Mucosa of rectum (tissue), 2 donors: Measurements from ENCODE around the gene BBS5.
A peak's percentile ranks its signal among the peaks of the same experiment; 100 is the strongest.

Experiments
- H3K27ac ChIP-seq, 2 donors: one replicate each; pipeline ENCODE4 v1.7.0; 2013; ENCODE audit warnings: inconsistent platforms in 2 of 2, low read depth in 2 of 2, low read length in 2 of 2
- H3K27me3 ChIP-seq, 2 donors: one replicate each; pipeline ENCODE4 v1.7.0; 2013; ENCODE audit warnings: low read length in 2 of 2; ENCODE audit not compliant: control insufficient read depth in 2 of 2, insufficient read depth in 2 of 2
- H3K36me3 ChIP-seq, 2 donors: one replicate each; pipeline ENCODE4 v1.7.0; 2013; ENCODE audit warnings: low read length in 2 of 2; ENCODE audit not compliant: control insufficient read depth in 2 of 2, insufficient read depth in 2 of 2
- H3K4me1 ChIP-seq, 2 donors: one replicate each; pipeline ENCODE4 v1.7.0; 2013; ENCODE audit warnings: low read length in 2 of 2, mild to moderate bottlenecking in 1 of 2; ENCODE audit not compliant: control insufficient read depth in 2 of 2, insufficient read depth in 2 of 2
- H3K4me3 ChIP-seq, 2 donors: one replicate each; pipeline ENCODE4 v1.7.0; 2013; ENCODE audit warnings: low read length in 2 of 2
- H3K9ac ChIP-seq, 2 donors: one replicate each; pipeline ENCODE4 v1.7.0; 2013; ENCODE audit warnings: low read length in 2 of 2, low read depth in 1 of 2, mild to moderate bottlenecking in 1 of 2
- H3K9me3 ChIP-seq, 2 donors: one replicate each; pipeline ENCODE4 v1.7.0; 2013; ENCODE audit warnings: low read length in 2 of 2; ENCODE audit not compliant: control insufficient read depth in 2 of 2
- donor health status: healthy.
- donor health status: Normal muscosa, but diverticular disease.

Gene BBS5

DNA sequence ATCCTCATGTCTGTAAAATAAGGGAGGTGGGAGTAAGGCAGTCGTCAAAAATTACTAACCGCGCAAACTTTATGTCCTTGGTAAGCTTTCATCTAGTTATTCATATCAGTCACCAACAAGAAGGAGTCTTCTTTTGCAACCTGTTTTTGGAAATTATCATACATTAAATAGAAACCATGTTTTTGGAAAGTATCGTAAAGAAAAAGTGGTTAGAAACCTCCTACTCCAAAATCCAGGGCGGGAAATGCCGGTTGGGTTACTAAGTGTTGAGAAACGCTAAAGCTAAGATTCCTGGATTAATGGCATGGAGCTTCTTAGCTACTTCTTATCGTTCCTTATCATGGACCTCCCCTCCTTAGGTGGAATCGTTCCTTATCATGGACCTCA, 778 bp downstream of the BBS5 start:
- Histone ChIP-seq H3K27me3 (no peaks in the 10 kb centered on the region), H3K9ac (peak overlapping the region; percentile 74 to 82), H3K36me3 (peaks cover 4 to 14% of the 10 kb centered on the region in 2 donors), H3K4me3 (peak overlapping the region; percentile 85 to 91), H3K9me3 (no peaks in the 10 kb centered on the region), H3K4me1 (peaks cover 7% of the 10 kb centered on the region in 2 donors), H3K27ac (peak overlapping the region; percentile 54 to 65)

DNA sequence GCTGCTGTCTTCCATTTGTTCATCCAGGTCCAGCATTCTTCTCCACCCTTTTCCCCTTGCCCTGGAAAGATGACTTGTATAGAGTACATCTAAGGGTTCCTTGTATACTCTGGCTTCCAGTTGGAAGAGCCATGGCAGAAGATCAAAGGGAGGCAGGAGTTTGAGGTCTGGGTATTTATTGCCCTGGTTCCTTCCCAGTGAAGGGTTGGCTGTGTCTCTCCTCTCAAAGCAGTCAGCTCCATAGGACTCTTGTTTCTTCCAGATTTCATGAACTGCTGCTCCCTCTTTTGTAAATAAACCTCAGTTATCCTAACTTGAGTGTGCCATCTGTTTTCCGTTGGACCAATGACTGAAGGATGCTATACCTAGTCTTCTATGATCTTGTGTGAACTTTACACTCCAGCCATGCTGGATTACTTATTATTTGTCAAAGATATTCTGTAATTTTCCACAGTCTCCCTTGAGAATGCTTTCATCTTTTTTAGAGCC, 6.4 kb downstream of the BBS5 start:
- H3K36me3 ChIP-seq: peaks cover 4 to 23% of the 10 kb centered on the region in 2 donors
- H3K4me3 ChIP-seq: no peak overlapping the region
- no peak overlapping the region for H3K9ac ChIP-seq
- no peaks in the 10 kb centered on the region for H3K4me1 ChIP-seq
- H3K27me3 ChIP-seq: no peaks in the 10 kb centered on the region
- no peak overlapping the region for H3K27ac ChIP-seq
- no peaks in the 10 kb centered on the region for H3K9me3 ChIP-seq

DNA sequence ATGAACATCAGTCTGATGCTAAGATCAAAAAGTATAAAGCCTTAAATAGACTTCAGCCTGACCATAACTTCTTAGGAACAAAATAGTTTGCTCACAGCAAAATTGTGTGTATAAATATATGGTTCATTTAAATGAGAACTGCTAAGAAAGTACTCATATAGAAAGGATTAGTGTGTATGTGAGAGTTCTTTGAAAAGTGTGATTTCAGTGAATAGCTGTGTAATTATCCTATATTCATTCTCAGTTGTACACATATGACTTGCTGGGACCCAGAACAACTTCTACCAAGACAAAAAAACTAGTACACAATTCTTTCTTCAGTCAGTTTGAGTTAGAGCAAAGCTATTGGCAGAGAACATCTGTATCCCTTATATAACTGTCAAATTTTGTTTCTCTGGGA, 7.2 kb downstream of the BBS5 start:
- Histone ChIP-seq H3K9ac (no peak overlapping the region), H3K27ac (no peak overlapping the region), H3K27me3 (no peaks in the 10 kb centered on the region), H3K9me3 (no peaks in the 10 kb centered on the region), H3K4me1 (no peaks in the 10 kb centered on the region), H3K4me3 (no peak overlapping the region), H3K36me3 (peaks cover 4 to 23% of the 10 kb centered on the region in 2 donors)

DNA sequence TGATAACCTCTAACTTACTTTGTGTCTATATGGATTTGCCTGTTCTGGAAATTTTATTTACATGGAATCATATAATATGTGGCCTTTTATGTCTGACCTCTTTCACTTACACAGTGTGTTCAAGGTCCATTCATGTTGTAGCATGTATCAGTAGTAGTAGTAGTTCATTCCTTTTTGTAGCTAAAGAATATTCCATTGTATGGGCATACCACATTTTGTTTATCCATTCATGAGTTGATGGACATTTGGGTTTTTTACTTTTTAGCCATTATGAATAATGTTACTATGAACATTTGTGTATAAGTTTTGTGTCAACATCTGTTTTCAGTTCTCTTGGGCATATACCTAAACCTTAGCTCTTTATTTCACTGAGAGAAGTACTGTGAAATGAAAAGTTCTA, 11.5 kb downstream of the BBS5 start:
- Histone ChIP-seq H3K9me3 (no peaks in the 10 kb centered on the region), H3K9ac (no peak overlapping the region), H3K27me3 (no peaks in the 10 kb centered on the region), H3K36me3 (peaks cover 0 to 5% of the 10 kb centered on the region in 2 donors), H3K4me1 (no peaks in the 10 kb centered on the region), H3K27ac (no peak overlapping the region), H3K4me3 (no peak overlapping the region)

DNA sequence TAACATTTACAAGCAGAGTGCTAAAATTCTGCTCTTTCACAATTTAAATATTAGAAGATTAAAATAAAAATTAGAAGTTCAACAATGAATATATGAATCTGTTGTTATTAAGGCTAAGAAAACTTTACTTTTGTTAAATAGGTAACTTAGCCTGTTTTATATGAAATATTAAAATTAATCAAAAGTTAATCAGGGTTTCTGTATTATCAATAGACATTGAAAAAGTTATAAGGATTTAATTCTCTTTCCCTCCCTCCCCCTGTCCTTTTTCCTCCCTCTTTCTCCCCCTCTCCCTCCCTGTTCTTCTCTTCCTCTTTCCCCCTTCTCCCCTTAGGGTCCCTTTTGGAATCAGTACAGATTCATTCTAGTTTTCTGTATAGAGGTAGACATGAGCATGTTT, 12.1 kb downstream of the BBS5 start:
- no peak overlapping the region for H3K27ac ChIP-seq

DNA sequence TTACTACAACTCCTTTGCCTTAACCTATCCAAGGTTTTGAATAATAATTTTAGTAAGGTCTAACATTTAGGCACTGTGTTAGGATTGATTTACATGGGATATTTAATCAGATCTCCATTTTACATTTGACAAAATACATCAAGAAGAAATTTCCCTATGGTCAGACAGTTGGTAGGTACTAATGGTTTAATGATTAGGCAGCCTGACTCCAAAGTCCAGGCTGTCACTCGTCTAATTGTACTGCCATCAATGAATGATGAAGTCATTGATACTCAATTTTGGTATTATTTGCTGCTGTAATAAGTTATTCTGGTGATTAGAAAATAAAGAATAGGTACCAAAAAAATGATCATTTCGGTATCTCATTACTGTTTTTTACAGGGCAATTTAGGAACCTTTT, 14.1 kb downstream of the BBS5 start:
- Histone ChIP-seq H3K27ac (no peak overlapping the region), H3K36me3 (peaks cover 0 to 4% of the 10 kb centered on the region in 2 donors), H3K27me3 (no peaks in the 10 kb centered on the region), H3K4me1 (no peaks in the 10 kb centered on the region), H3K9me3 (no peaks in the 10 kb centered on the region), H3K9ac (no peak overlapping the region), H3K4me3 (no peak overlapping the region)

More for the DNA sequence above, 12.1 kb downstream of the BBS5 start:
- Histone ChIP-seq H3K4me3 (no peak overlapping the region), H3K27me3 (no peaks in the 10 kb centered on the region), H3K4me1 (no peaks in the 10 kb centered on the region), H3K36me3 (peaks cover 0 to 4% of the 10 kb centered on the region in 2 donors), H3K9ac (no peak overlapping the region), H3K9me3 (no peaks in the 10 kb centered on the region)

DNA sequence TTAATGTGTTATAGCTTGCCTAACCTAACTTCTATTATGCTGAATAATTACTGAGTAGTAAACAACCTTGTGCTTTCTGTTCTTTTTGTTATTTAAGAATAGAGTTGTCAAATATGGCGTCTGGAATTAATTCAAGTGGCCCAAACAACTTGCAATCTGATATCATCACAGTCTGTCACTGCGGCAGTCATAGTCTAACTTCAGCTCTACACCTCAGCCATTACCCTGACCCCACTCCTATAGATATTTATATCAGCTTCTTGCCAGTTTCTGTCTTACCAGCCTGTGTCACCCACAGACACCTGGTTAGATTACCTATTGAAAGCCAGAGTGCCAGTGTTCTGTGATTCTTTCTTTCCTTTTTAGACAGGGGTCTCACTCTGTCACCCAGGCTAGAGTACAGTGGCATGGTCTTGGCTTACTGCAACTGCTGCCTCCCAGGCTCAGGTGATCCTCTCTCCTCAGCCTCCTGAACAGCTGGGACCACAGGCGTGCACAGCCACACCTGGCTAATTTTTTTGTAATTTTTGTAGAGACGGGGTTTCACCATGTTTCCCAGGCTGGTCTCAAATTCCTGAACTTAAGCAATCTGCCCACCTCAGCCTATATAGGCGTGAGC, 16.1 kb downstream of the BBS5 start:
- peaks cover 0 to 2% of the 10 kb centered on the region in 2 donors for H3K36me3 ChIP-seq
- no peaks in the 10 kb centered on the region for H3K9me3 ChIP-seq
- H3K27ac ChIP-seq: no peak overlapping the region
- no peaks in the 10 kb centered on the region for H3K4me1 ChIP-seq
- H3K9ac ChIP-seq: no peak overlapping the region
- H3K4me3 ChIP-seq: no peak overlapping the region
- no peaks in the 10 kb centered on the region for H3K27me3 ChIP-seq

DNA sequence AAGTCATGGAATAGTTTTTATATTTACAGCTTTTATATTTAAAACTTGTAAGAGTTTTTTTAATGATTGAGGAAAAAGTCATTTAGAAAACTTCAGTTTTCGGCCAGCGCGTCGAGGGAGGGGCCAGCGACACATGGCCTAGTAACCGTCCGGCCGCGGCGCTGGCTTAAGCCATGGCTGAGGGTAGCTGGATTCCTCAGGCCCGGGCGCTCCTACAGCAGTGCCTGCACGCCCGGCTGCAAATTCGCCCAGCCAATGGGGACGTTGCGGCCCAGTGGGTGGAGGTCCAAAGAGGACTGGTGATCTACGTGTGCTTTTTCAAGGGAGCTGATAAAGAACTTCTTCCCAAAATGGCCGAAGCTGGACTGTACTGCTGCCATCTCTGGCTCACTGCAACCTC, 25.4 kb downstream of the BBS5 start:
- Histone ChIP-seq H3K4me3 (no peak overlapping the region), H3K36me3 (peaks cover 0 to 2% of the 10 kb centered on the region in 2 donors), H3K4me1 (no peaks in the 10 kb centered on the region), H3K9me3 (no peaks in the 10 kb centered on the region), H3K27ac (no peak overlapping the region), H3K27me3 (no peaks in the 10 kb centered on the region), H3K9ac (no peak overlapping the region)

DNA sequence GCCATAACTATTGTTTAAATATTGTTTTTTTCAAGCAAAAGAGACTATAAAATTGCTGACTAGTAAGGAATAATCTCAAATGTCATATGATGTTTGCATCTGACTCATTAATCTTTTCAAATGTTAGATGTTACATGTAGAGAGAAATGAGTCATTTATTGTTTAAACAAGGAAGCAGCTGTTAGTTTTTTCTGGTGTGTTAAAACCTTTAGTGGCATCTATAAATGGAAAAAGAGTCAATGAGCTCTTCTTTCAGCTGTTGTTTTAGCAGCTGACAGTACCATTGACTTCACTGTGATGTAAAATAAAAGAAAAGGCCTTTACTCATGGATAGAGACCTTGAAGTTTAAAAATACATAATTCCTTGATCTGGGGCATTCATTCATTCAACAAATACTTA, 28.4 kb downstream of the BBS5 start:
- H3K4me3 ChIP-seq: no peak overlapping the region
- no peaks in the 10 kb centered on the region for H3K36me3 ChIP-seq
- no peaks in the 10 kb centered on the region for H3K4me1 ChIP-seq
- H3K9ac ChIP-seq: no peak overlapping the region
- H3K9me3 ChIP-seq: no peaks in the 10 kb centered on the region
- no peaks in the 10 kb centered on the region for H3K27me3 ChIP-seq
- no peak overlapping the region for H3K27ac ChIP-seq

DNA sequence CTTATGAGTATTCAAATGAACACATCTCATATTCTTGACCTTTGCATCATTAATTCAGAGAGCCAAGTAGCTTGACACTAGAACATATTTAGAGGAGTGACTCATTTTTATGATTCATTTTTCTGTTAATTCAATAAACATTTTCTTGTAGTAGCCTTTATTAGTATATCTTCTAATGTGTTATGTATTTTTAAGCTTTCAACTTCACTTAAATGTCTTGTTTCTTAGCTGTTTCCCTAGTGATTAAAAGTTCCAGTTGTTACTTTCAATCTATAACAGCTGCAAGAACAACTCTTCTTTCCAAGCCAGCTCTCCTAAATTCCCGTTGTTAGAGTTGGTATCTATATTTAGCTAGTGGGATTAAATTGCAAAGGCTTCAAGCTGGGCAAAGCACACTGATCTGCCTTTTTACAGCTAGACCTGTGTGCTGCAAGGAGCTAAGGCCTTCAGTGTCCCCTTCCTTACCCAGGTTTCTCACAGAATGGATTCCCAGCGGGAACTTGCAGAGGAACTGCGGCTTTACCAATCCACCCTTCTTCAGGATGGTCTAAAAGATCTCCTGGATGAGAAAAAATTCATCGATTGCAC, 30.1 kb downstream of the BBS5 start, which contains the start of gene KLHL41:
Gene KLHL41, plus strand, starts transcription at position 405 of the 588 bp plus-strand sequence. Its CDS starts 77 bp downstream, at position 482.
- Histone ChIP-seq H3K27ac (no peak within 1 kb of the TSS), H3K4me1 (no peaks in the 10 kb centered on the region), H3K27me3 (no peaks in the 10 kb centered on the region), H3K36me3 (no peaks in the 10 kb centered on the region), H3K4me3 (no peak within 1 kb of the TSS), H3K9me3 (no peaks in the 10 kb centered on the region), H3K9ac (no peak within 1 kb of the TSS)
